ENCODE data around the gene ADGRG1.
A peak's percentile ranks its signal among the peaks of the same experiment; 100 is the strongest.

The ADGRG1 gene

GRCh38 chr16:57613514-57613913, 14.9 kb upstream of the ADGRG1 start:
- Mint-ChIP-seq H3K4me3 (no peak overlapping the region), H3K36me3 (no peaks in the 10 kb centered on the region), H3K27me3 (no peaks in the 10 kb centered on the region), H3K4me1 (peaks cover 30% of the 10 kb centered on the region), H3K27ac (peak overlapping the region; percentile 21), H3K9me3 (no peaks in the 10 kb centered on the region)

- Mint-ChIP-seq H3K36me3 (no peaks in the 10 kb centered on the region), H3K4me1 (peaks cover 25% of the 10 kb centered on the region), H3K9me3 (no peaks in the 10 kb centered on the region), H3K27ac (no peak overlapping the region), H3K4me3 (no peak overlapping the region), H3K27me3 (no peaks in the 10 kb centered on the region)
These were observed 13.9 kb upstream of the ADGRG1 start for GRCh38 chr16:57614536-57614935.

GRCh38 chr16:57614944-57615343, 13.5 kb upstream of the ADGRG1 start:
- H3K9me3 Mint-ChIP-seq: no peaks in the 10 kb centered on the region
- H3K36me3 Mint-ChIP-seq: no peaks in the 10 kb centered on the region
- H3K27me3 Mint-ChIP-seq: no peaks in the 10 kb centered on the region
- H3K27ac Mint-ChIP-seq: no peak overlapping the region
- H3K4me3 Mint-ChIP-seq: no peak overlapping the region
- peaks cover 21% of the 10 kb centered on the region for H3K4me1 Mint-ChIP-seq

- Mint-ChIP-seq H3K4me3 (no peak overlapping the region), H3K27ac (no peak overlapping the region), H3K4me1 (peaks cover 12% of the 10 kb centered on the region), H3K9me3 (no peaks in the 10 kb centered on the region), H3K36me3 (no peaks in the 10 kb centered on the region), H3K27me3 (no peaks in the 10 kb centered on the region)
These were observed 12.6 kb upstream of the ADGRG1 start for GRCh38 chr16:57615813-57616212.

GRCh38 chr16:57616241-57616640, 12.2 kb upstream of the ADGRG1 start:
- Mint-ChIP-seq H3K27ac (no peak overlapping the region), H3K9me3 (no peaks in the 10 kb centered on the region), H3K4me3 (no peak overlapping the region), H3K4me1 (peaks cover 10% of the 10 kb centered on the region), H3K27me3 (no peaks in the 10 kb centered on the region), H3K36me3 (no peaks in the 10 kb centered on the region)

- no peak overlapping the region for H3K27ac Mint-ChIP-seq
- no peaks in the 10 kb centered on the region for H3K27me3 Mint-ChIP-seq
- no peak overlapping the region for H3K4me3 Mint-ChIP-seq
- no peaks in the 10 kb centered on the region for H3K36me3 Mint-ChIP-seq
- peaks cover 5% of the 10 kb centered on the region for H3K4me1 Mint-ChIP-seq
- no peaks in the 10 kb centered on the region for H3K9me3 Mint-ChIP-seq
These were observed 11.6 kb upstream of the ADGRG1 start for GRCh38 chr16:57616876-57617275.

GRCh38 chr16:57617604-57618111, 10.8 kb upstream of the ADGRG1 start:
- no peaks in the 10 kb centered on the region for H3K27me3 Mint-ChIP-seq
- no peaks in the 10 kb centered on the region for H3K9me3 Mint-ChIP-seq
- no peak overlapping the region for H3K4me3 Mint-ChIP-seq
- H3K4me1 Mint-ChIP-seq: peaks cover 5% of the 10 kb centered on the region
- no peaks in the 10 kb centered on the region for H3K36me3 Mint-ChIP-seq
- no peak overlapping the region for H3K27ac Mint-ChIP-seq

- Mint-ChIP-seq H3K27me3 (no peaks in the 10 kb centered on the region), H3K4me1 (peaks cover 5% of the 10 kb centered on the region), H3K36me3 (no peaks in the 10 kb centered on the region), H3K4me3 (no peak overlapping the region), H3K9me3 (no peaks in the 10 kb centered on the region), H3K27ac (no peak overlapping the region)
These were observed 9.9 kb upstream of the ADGRG1 start for GRCh38 chr16:57618296-57619132.

GRCh38 chr16:57619133-57619605, 9.3 kb upstream of the ADGRG1 start:
- Mint-ChIP-seq H3K27me3 (no peaks in the 10 kb centered on the region), H3K9me3 (no peaks in the 10 kb centered on the region), H3K4me1 (peaks cover 2% of the 10 kb centered on the region), H3K4me3 (no peak overlapping the region), H3K27ac (no peak overlapping the region), H3K36me3 (no peaks in the 10 kb centered on the region)

GRCh38 chr16:57619606-57620334, 8.7 kb upstream of the ADGRG1 start:
- H3K4me3 Mint-ChIP-seq: no peak overlapping the region
- H3K9me3 Mint-ChIP-seq: no peaks in the 10 kb centered on the region
- H3K36me3 Mint-ChIP-seq: no peaks in the 10 kb centered on the region
- H3K27me3 Mint-ChIP-seq: no peaks in the 10 kb centered on the region
- H3K27ac Mint-ChIP-seq: no peak overlapping the region
- H3K4me1 Mint-ChIP-seq: no peaks in the 10 kb centered on the region

- H3K4me3 Mint-ChIP-seq: no peak overlapping the region
- no peak overlapping the region for H3K27ac Mint-ChIP-seq
- no peaks in the 10 kb centered on the region for H3K4me1 Mint-ChIP-seq
- H3K9me3 Mint-ChIP-seq: no peaks in the 10 kb centered on the region
- H3K36me3 Mint-ChIP-seq: no peaks in the 10 kb centered on the region
- H3K27me3 Mint-ChIP-seq: no peaks in the 10 kb centered on the region
These were observed 7.8 kb upstream of the ADGRG1 start for GRCh38 chr16:57620335-57621231.

- Mint-ChIP-seq H3K27me3 (no peaks in the 10 kb centered on the region), H3K4me1 (no peaks in the 10 kb centered on the region), H3K4me3 (no peak overlapping the region), H3K9me3 (no peaks in the 10 kb centered on the region), H3K36me3 (no peaks in the 10 kb centered on the region), H3K27ac (no peak overlapping the region)
These were observed 6.7 kb upstream of the ADGRG1 start for GRCh38 chr16:57621521-57622271.

GRCh38 chr16:57622361-57623250, 5.8 kb upstream of the ADGRG1 start:
- Mint-ChIP-seq H3K4me1 (no peaks in the 10 kb centered on the region), H3K4me3 (no peak overlapping the region), H3K27ac (no peak overlapping the region), H3K27me3 (peaks cover 3% of the 10 kb centered on the region), H3K36me3 (no peaks in the 10 kb centered on the region), H3K9me3 (no peaks in the 10 kb centered on the region)

Data from activated naive CD4-positive, alpha-beta T cell treated with anti-CD3 and anti-CD28 coated beads, Interleukin-2, amount 50 U/mL, for 24 hours (primary cell).